GM21717 (cell line): ENCODE data around the gene CDH11.

Experiments
- ATAC-seq: cut with Tn5 transposase; IDR thresholded peaks from one replicate; pipeline ENCODE4 v1.9.1; 2021; ENCODE audit warnings: mild to moderate bottlenecking, moderate library complexity; ENCODE audit not compliant: unreplicated experiment

Gene CDH11

DNA sequence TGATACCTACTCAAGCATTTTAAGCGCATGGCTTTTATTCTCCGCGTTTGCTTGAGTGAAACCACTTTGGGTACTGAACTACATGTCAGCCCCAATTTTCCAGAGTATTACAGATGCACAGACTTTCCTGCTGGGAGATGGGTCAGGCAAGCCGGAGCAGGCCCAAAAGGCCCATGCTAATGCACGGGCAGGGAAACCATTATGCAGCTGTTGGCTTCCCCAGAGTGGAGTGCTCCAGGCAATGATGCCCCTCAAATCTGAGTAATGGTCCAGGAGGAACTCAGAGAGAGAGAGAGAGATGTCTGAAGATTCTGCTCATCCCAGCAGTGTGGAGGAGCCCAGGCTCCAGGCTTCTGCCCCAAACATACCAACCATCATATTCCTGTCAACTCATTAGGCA, 80.2 kb downstream of the CDH11 start:
- ATAC-seq = no peak

DNA sequence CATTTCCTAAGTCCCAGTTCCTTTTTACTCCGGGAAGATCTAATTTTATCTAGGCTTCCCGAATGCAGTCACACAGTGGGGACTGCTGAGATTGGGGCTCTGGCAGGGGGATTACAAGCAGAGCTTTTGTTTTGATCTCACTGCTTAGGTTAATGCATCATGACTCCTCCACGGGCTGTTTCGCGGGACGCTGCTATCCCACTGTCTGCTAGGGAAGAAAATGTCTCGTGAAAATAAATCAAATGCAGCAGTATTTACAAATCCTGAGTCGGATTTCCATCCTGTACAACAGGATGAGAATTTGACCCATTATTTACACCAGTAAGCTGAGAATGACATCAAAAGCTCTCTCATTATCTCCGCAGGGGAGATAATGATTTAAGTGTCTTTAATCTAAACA, 83.8 kb downstream of the CDH11 start:
- ATAC-seq = no peak

GRCh38 chr16:65037556-65037955, 84.3 kb downstream of the CDH11 start:
- no peak for ATAC-seq

GRCh38 chr16:65034915-65035314, 86.9 kb downstream of the CDH11 start:
- ATAC-seq = no peak

- no peak for ATAC-seq
Observed at GRCh38 chr16:65032387-65032786, 89.5 kb downstream of the CDH11 start.

DNA sequence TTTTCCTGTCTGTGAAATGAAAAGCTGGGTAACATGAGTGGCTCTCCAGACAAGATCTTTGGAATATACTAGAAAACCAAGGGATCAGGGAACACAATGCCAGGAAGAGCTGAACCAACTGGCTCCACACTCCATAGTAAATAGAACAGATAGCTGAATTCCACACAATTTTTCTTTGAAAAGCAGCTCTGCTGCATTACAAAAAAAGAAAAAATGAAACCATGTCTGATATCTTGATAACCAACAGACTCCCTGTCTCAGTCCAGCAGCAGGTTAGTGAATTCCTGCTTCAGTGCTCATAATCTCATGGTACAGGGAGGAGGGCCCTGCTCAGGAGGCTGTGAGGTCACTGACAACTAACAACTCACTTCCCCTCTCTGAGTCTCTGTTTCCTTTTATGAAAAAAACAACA, 97.1 kb downstream of the CDH11 start:
- no peak for ATAC-seq

DNA sequence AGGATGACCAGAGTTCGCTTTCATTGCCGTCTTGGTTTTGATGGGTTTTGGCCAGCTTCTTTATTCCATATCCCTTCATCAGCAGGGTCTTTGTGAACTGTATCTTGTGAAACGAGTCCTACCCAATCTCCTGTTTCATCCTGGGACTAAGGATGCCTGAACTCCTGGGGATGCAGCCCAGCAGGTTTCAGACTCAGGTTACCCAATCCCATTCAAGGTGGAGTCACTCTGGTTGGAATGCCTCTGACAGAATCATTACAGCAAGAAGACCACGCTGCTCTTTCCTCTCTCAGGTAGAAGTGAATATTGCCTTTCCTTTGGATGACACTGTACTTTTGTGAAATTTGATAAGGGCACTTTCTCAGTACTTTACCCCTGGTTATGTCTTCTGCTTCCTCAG, 98.1 kb downstream of the CDH11 start:
- ATAC-seq = no peak

- ATAC-seq = no peak
Observed at GRCh38 chr16:65021852-65022595, 99.8 kb downstream of the CDH11 start.

- ATAC-seq = no peak
Observed at GRCh38 chr16:65016754-65017153, 105.1 kb downstream of the CDH11 start.

DNA sequence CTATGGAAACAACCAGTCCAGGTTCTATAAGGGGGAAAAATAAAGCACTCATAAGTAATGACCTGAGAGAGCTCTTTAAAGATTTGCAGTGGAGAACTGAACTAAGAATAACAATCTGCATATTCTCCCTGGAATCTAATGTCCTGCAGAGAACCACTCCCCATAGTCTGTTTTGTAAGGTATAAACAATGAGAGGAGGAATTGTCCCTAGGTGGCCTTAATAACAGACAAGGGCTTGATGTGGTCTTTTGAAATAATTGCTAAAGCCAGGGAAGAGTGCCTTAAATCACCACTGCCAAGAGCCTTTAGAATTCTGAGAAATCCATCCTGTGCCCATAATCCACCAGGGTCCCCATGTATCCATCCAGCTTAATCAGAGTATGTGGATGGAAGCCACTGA, 106.3 kb downstream of the CDH11 start:
- no peak for ATAC-seq

- ATAC-seq = no peak
Observed at GRCh38 chr16:65012357-65012756, 109.5 kb downstream of the CDH11 start.

DNA sequence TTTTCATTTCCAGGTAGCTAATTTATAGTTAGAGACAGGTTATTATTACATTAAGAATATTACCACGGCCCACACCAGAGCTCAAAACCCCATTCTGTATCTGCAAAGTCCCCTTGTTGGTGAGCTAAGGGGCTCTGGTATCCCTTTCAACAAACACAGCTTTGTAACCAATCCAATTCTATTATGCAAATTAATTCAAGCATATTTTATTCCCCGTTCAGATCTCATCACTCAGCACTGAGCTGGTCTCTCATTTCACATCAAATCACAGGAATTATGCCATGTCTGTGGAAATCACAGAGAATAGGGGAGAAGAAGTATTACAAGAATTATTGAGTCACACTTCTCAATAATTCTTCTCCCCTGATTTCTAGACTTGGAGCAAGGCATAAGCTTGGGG, 111.7 kb downstream of the CDH11 start:
- no peak for ATAC-seq

- ATAC-seq = no peak
Observed at GRCh38 chr16:65005696-65006095, 116.2 kb downstream of the CDH11 start.

DNA sequence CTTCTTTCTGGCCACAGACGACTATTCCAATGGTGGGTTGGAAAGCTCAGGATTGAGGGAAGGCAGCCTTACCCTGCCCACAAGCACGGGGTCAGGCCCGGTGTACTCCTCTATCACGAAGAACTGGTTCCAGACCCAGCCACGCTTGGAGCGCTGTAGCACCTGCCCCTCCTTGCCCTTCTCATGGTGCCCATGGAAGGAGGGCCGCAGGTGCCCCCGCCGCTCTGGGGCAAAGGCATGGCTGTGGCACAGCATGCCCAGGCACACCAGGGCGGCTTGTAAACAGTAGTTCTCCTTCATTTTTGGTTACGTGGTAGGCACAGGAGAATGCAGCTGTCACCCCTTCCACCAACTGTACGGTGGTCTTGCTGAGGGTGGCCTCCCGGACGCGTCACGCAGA, 117.3 kb downstream of the CDH11 start:
- no peak for ATAC-seq

DNA sequence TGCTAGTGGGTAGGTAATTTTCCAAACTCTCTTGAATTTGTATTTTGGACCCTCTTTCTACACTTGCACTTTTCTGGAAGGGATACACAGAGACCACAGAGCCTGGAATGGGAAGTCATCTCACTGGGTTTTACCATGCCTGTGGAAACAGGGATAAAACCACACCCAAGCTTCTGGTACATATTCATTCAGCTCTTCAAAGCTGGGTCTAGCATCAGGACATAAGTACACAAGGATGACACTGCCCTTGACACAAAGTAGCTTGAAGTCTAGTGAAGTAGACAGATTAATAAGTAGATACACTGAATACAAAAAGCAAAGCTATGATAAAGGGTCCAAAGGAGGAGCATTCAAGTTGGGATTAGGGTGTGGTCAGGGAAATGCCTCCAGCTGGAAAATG, 118.2 kb downstream of the CDH11 start:
- no peak for ATAC-seq

- ATAC-seq = no peak
Observed at GRCh38 chr16:65002265-65002664, 119.6 kb downstream of the CDH11 start.

- ATAC-seq = no peak
Observed at GRCh38 chr16:65000654-65001053, 121.2 kb downstream of the CDH11 start.

- ATAC-seq = no peak
Observed at GRCh38 chr16:64997751-64998150, 124.1 kb downstream of the CDH11 start.

DNA sequence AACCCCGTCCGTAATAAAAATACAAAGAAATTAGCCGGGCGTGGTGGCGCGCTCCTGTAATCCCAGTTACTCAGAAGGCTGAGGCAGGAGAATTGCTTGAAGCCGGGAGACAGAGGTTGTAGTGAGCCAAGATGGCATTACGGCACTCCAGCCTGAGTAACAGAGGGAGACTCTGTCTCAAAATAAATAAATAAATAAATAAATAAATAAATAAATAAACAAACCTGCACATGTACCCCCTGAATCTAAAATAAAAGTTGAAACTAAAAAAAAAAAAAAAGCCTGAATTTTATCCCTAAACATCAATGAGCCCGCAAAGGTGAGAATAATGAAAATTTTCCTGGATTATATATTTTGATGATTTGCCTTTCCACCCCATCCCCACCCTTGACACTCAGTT, 124.7 kb downstream of the CDH11 start:
- no peak for ATAC-seq

DNA sequence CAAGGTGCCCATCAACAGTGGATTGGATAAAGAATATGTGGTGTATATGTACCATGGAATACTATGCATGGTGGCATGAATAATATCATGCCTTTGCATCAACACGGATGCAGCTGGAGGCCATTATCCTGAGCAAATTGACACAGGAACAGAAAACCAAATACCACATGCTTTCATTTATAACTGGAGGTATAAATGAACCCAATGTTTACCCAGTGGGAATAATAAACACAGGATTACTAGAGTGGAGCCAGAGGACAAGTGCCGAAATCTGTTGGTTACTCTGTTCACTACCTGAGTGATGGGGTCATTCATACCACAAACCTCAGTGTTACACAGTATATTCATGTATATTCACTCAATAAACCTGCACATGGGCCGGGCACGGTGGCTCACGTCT, 125.2 kb downstream of the CDH11 start:
- ATAC-seq = no peak

DNA sequence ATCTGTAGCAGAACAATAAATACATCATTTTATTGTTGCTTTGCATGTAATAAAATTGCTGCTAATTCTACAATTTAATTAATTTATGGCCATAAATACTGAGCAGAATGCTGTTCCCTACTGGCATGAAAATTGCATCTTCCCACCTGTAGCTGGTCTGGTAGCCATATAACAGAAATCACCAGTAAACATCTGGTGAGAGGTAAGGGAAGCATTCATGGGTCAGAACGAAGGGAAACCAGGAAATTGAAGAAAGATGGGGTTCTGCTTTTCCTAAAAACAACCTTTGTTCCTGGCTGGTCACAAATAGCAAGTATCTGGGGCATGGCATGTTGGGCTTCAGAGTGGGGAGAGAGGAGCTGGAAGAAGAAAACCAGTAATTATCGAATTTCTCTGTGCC, 128.4 kb downstream of the CDH11 start:
- ATAC-seq = no peak

GRCh38 chr16:64991001-64991400, 130.9 kb downstream of the CDH11 start:
- ATAC-seq = no peak

- ATAC-seq = no peak
Observed at GRCh38 chr16:64990101-64990500, 131.8 kb downstream of the CDH11 start.
